Hippocampal formation (tissue), 2 donors: Measurements from ENCODE around the gene ABLIM3.

ENCODE experiments used
- DNase-seq, 2 donors: peaks; one replicate each; lab custom pipeline; 2025; lab: John Stamatoyannopoulos, UW

ABLIM3 gene

GRCh38 chr5:149157330-149157729, 16.0 kb downstream of the ABLIM3 start:
- no peak for DNase-seq

- DNase-seq, result no peak
Measured at GRCh38 chr5:149160291-149160787, 19.0 kb downstream of the ABLIM3 start.

GRCh38 chr5:149161026-149161687, 19.9 kb downstream of the ABLIM3 start:
- peak; percentile 12 to 30 for DNase-seq

- no peak for DNase-seq
Measured at GRCh38 chr5:149161850-149162249, 20.6 kb downstream of the ABLIM3 start.

GRCh38 chr5:149162401-149163084, 21.2 kb downstream of the ABLIM3 start:
- DNase-seq, result no peak

- no peak for DNase-seq
Measured at GRCh38 chr5:149164731-149165130, 23.4 kb downstream of the ABLIM3 start.

- DNase-seq, result no peak
Measured at GRCh38 chr5:149166128-149166527, 24.8 kb downstream of the ABLIM3 start.

GRCh38 chr5:149166591-149167100, 25.4 kb downstream of the ABLIM3 start:
- no peak for DNase-seq

GRCh38 chr5:149168276-149168906, 27.1 kb downstream of the ABLIM3 start:
- no peak for DNase-seq

- DNase-seq, result no peak
Measured at GRCh38 chr5:149170299-149170698, 29.0 kb downstream of the ABLIM3 start.

- no peak for DNase-seq
Measured at GRCh38 chr5:149172261-149172660, 31.0 kb downstream of the ABLIM3 start.

- DNase-seq, result no peak
Measured at GRCh38 chr5:149172709-149173505, 31.6 kb downstream of the ABLIM3 start.

GRCh38 chr5:149174847-149175234, 33.5 kb downstream of the ABLIM3 start:
- DNase-seq, result no peak

- DNase-seq, result no peak
Measured at GRCh38 chr5:149175346-149176105, 34.2 kb downstream of the ABLIM3 start.

GRCh38 chr5:149177339-149177843, 36.1 kb downstream of the ABLIM3 start:
- no peak for DNase-seq

- DNase-seq, result no peak
Measured at GRCh38 chr5:149177911-149178565, 36.7 kb downstream of the ABLIM3 start.

GRCh38 chr5:149181732-149182131, 40.4 kb downstream of the ABLIM3 start:
- DNase-seq, result no peak

GRCh38 chr5:149182241-149182640, 40.9 kb downstream of the ABLIM3 start:
- no peak for DNase-seq

- DNase-seq, result no peak
Measured at GRCh38 chr5:149185067-149185466, 43.8 kb downstream of the ABLIM3 start.

GRCh38 chr5:149186506-149186905, 45.2 kb downstream of the ABLIM3 start:
- DNase-seq, result no peak
